ENCODE measurements around the gene ZSWIM8. TPM values are rescaled to one million over a fixed set of nuclear protein-coding genes. Genes with fewer than 3 reads are reported as not detected.

The ZSWIM8 gene
- total and polyA plus RNA-seq, 2 experiments from 2014 or later: 20.5 to 30.4 TPM

DNA sequence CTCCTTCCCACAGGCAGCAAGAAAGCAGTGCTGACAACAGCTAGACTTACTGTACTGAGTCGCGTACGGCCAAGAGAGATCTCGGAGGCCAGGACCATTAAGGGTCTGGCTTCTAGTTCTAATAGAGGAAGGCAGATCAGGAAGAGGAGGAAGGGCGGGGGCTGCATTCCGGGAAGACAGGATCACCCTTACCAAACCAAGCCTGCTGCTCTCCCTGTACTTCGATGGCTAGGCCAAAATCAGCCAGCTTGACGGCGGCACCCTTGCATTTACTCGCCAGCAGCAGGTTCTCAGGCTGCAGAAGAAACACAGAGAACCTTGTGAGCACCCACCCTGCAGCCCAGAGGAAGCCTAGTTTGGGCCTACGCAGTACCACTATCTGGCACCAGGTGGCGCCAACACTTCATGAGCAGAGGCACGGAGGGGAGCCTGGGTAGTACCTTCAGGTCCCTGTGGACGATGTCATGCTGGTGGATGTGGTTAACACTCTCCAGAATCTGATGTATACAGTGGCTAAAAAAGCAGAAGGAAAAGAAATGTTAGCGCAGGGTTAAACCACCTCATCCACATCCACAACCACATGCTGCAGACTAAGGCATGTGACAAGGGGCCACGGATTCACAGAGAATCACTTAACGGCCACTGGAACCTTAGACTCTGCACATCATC is 63.5 kb downstream of the ZSWIM8 start:
- Mint-ChIP-seq H3K4me3 (no peak overlapping the region), H3K27ac (no peak overlapping the region; the same call in 1 of the 2 replicates), H3K9me3 (no peaks in the 10 kb centered on the region), H3K36me3 (ENCODE audit: low read depth) (peaks cover 58% of the 10 kb centered on the region), H3K27me3 (ENCODE audit: insufficient read depth, low read depth, poor library complexity) (no peaks in the 10 kb centered on the region), H3K4me1 (peaks cover 16% of the 10 kb centered on the region)
- H3K36me3 ChIP-seq (ENCODE audit: insufficient read depth): peaks cover 30% of the 10 kb centered on the region
- no peaks in the 10 kb centered on the region for H3K9me2 ChIP-seq (ENCODE audit: insufficient read depth)
- no peak overlapping the region for H2AFZ ChIP-seq
- peaks cover 3% of the 10 kb centered on the region; the same call in 1 of the 2 replicates for H4K20me1 ChIP-seq (replicated peaks; ENCODE audit: insufficient read depth)
- no peak overlapping the region for H3K4me2 ChIP-seq
- TF ChIP-seq, protein P1, sequence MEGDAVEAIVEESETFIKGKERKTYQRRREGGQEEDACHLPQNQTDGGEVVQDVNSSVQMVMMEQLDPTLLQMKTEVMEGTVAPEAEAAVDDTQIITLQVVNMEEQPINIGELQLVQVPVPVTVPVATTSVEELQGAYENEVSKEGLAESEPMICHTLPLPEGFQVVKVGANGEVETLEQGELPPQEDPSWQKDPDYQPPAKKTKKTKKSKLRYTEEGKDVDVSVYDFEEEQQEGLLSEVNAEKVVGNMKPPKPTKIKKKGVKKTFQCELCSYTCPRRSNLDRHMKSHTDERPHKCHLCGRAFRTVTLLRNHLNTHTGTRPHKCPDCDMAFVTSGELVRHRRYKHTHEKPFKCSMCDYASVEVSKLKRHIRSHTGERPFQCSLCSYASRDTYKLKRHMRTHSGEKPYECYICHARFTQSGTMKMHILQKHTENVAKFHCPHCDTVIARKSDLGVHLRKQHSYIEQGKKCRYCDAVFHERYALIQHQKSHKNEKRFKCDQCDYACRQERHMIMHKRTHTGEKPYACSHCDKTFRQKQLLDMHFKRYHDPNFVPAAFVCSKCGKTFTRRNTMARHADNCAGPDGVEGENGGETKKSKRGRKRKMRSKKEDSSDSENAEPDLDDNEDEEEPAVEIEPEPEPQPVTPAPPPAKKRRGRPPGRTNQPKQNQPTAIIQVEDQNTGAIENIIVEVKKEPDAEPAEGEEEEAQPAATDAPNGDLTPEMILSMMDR (conservative IDR thresholded peaks at IDR 0.05; ENCODE audit: low read depth in 2 of 2): peak; percentile 99
- no peak for TF ChIP-seq STAT1 (IDR thresholded peaks at IDR 0.05; ENCODE audit: unreplicated experiment)
- no peak overlapping the region for H3K4me3 ChIP-seq
- no peaks in the 10 kb centered on the region; the same call in 1 of the 2 replicates for H3K4me1 ChIP-seq (ENCODE audit: insufficient read depth)
- peaks cover 21% of the 10 kb centered on the region for H3F3A ChIP-seq (replicated peaks; ENCODE audit: low read depth)
- 0 out of 2 replicates have a peak overlapping the region, but pooled peaks have one; percentile 42 for H3K27ac ChIP-seq (ENCODE audit: low read depth)
- no peaks in the 10 kb centered on the region for H3K27me3 ChIP-seq (ENCODE audit: insufficient read depth)
- DNase-seq (ENCODE audit: low spot score) (peak; percentile 93), ATAC-seq (peak; percentile 87)
- H3K79me2 ChIP-seq (replicated peaks; ENCODE audit: insufficient read depth): no peaks in the 10 kb centered on the region

- peaks cover 25% of the 10 kb centered on the region for H3K36me3 ChIP-seq (ENCODE audit: insufficient read depth)
- TF ChIP-seq REST (IDR thresholded peaks at IDR 0.05; ENCODE audit: unreplicated experiment): no peak
- no peak for TF ChIP-seq POLR2AphosphoS5 (IDR thresholded peaks at IDR 0.05; ENCODE audit: low read depth)
- no peak for TF ChIP-seq CREB1 (CRISPR knock-in tag; IDR thresholded peaks at IDR 0.05; ENCODE audit: low read depth)
- TF ChIP-seq, protein P1 (conservative IDR thresholded peaks at IDR 0.05; ENCODE audit: low read depth in 2 of 2): no peak
- TF ChIP-seq ZNF114 (CRISPR knock-in tag; IDR thresholded peaks at IDR 0.05): no peak
Observed at GRCh38 chr10:73850211-73850610, 64.8 kb downstream of the ZSWIM8 start.

More at GRCh38 chr10:73850211-73850610, 64.8 kb downstream of the ZSWIM8 start:
- Histone ChIP-seq H3F3A (replicated peaks; ENCODE audit: low read depth) (peaks cover 21% of the 10 kb centered on the region), H3K27me3 (ENCODE audit: insufficient read depth) (no peaks in the 10 kb centered on the region), H2AFZ (no peak overlapping the region), H3K4me1 (ENCODE audit: insufficient read depth) (no peaks in the 10 kb centered on the region; the same call in 1 of the 2 replicates), H4K20me1 (replicated peaks; ENCODE audit: insufficient read depth) (peaks cover 10% of the 10 kb centered on the region; the same call in 1 of the 2 replicates), H3K79me2 (replicated peaks; ENCODE audit: insufficient read depth) (0 out of 2 replicates have a peak, but pooled peaks cover 5% of the 10 kb centered on the region), H3K9me2 (ENCODE audit: insufficient read depth) (no peaks in the 10 kb centered on the region), H3K4me2 (no peak overlapping the region), H3K4me3 (no peak overlapping the region), H3K27ac (ENCODE audit: low read depth) (no peak overlapping the region)
- Mint-ChIP-seq H3K27ac (no peak overlapping the region), H3K9me3 (no peaks in the 10 kb centered on the region), H3K4me1 (peaks cover 26% of the 10 kb centered on the region), H3K4me3 (no peak overlapping the region), H3K27me3 (ENCODE audit: insufficient read depth, low read depth, poor library complexity) (no peaks in the 10 kb centered on the region), H3K36me3 (ENCODE audit: low read depth) (peaks cover 61% of the 10 kb centered on the region)
- DNase-seq (ENCODE audit: low spot score) (no peak), ATAC-seq (no peak)

All from GM23338 (cell line).